ENCODE results near the gene ESD.
"Not testable (repeated sequence)": the region's sequence is repeated elsewhere in the genome, so short reads cannot be mapped to it uniquely, and the experiment has no call there.

The ESD gene

GRCh38 chr13:46771693-46772092, 25.3 kb downstream of the ESD start:
- Histone ChIP-seq H3K4me1 (ENCODE audit: control insufficient read depth, low read depth, low read length) (no peaks in the 10 kb centered on the region), H2BK120ac (ENCODE audit: low read depth, low read length) (no peak overlapping the region), H2BK15ac (replicated peaks; ENCODE audit: low read depth) (no peak overlapping the region), H3K36me3 (ENCODE audit: control insufficient read depth, insufficient read depth, low read length) (no peaks in the 10 kb centered on the region), H3K4me2 (ENCODE audit: low read length) (no peak overlapping the region), H3K4me3 (ENCODE audit: low read length) (no peak overlapping the region), H3K4ac (ENCODE audit: low read depth, low read length) (no peak overlapping the region), H2BK5ac (ENCODE audit: low read length) (no peak overlapping the region), H3K9ac (ENCODE audit: low read length) (no peak overlapping the region), H4K5ac (ENCODE audit: low read length) (no peak overlapping the region), H3K79me2 (ENCODE audit: control insufficient read depth, insufficient read depth, low read length) (no peaks in the 10 kb centered on the region), H3K23ac (ENCODE audit: low read length) (no peak overlapping the region), H2AK5ac (ENCODE audit: low read length) (no peak overlapping the region), H3K27ac (ENCODE audit: low read depth, low read length) (no peak overlapping the region), H3K18ac (ENCODE audit: low read length) (no peak overlapping the region), H3K79me1 (ENCODE audit: low read length) (no peaks in the 10 kb centered on the region), H3K56ac (ENCODE audit: low read length) (no peak overlapping the region), H4K8ac (ENCODE audit: low read depth, low read length) (no peak overlapping the region), H3K27me3 (ENCODE audit: insufficient read depth, low read length, poor library complexity) (no peaks in the 10 kb centered on the region)
- no peak for DNase-seq

- not testable (repeated sequence) for H3K4me1 ChIP-seq (ENCODE audit: control insufficient read depth, low read depth, low read length); H3K4ac ChIP-seq (ENCODE audit: low read depth, low read length); H2BK5ac ChIP-seq (ENCODE audit: low read length); H3K56ac ChIP-seq (ENCODE audit: low read length); H3K4me3 ChIP-seq (ENCODE audit: low read length); H3K27me3 ChIP-seq (ENCODE audit: insufficient read depth, low read length, poor library complexity); H3K9ac ChIP-seq (ENCODE audit: low read length); H3K79me2 ChIP-seq (ENCODE audit: control insufficient read depth, insufficient read depth, low read length); H2BK120ac ChIP-seq (ENCODE audit: low read depth, low read length); H2AK5ac ChIP-seq (ENCODE audit: low read length); H4K8ac ChIP-seq (ENCODE audit: low read depth, low read length); H3K36me3 ChIP-seq (ENCODE audit: control insufficient read depth, insufficient read depth, low read length); H2BK15ac ChIP-seq (replicated peaks; ENCODE audit: low read depth); H3K18ac ChIP-seq (ENCODE audit: low read length); H3K27ac ChIP-seq (ENCODE audit: low read depth, low read length); H3K4me2 ChIP-seq (ENCODE audit: low read length); H3K79me1 ChIP-seq (ENCODE audit: low read length); DNase-seq; H4K5ac ChIP-seq (ENCODE audit: low read length); H3K23ac ChIP-seq (ENCODE audit: low read length)
- no CpG with 5 or more reads among the region's 4 CpGs for WGBS (ENCODE audit: extremely low coverage, insufficient coverage, low lambda C conversion rate)
Measured at GRCh38 chr13:46769925-46770324, 27.0 kb downstream of the ESD start.

- no peak for DNase-seq
- Histone ChIP-seq H2BK5ac (ENCODE audit: low read length) (no peak overlapping the region), H3K79me1 (ENCODE audit: low read length) (no peaks in the 10 kb centered on the region), H3K4ac (ENCODE audit: low read depth, low read length) (no peak overlapping the region), H3K4me1 (ENCODE audit: control insufficient read depth, low read depth, low read length) (no peaks in the 10 kb centered on the region), H3K4me3 (ENCODE audit: low read length) (no peak overlapping the region), H4K5ac (ENCODE audit: low read length) (no peak overlapping the region), H3K36me3 (ENCODE audit: control insufficient read depth, insufficient read depth, low read length) (no peaks in the 10 kb centered on the region), H3K18ac (ENCODE audit: low read length) (no peak overlapping the region), H3K23ac (ENCODE audit: low read length) (no peak overlapping the region), H3K27me3 (ENCODE audit: insufficient read depth, low read length, poor library complexity) (no peaks in the 10 kb centered on the region), H3K79me2 (ENCODE audit: control insufficient read depth, insufficient read depth, low read length) (no peaks in the 10 kb centered on the region), H2BK15ac (replicated peaks; ENCODE audit: low read depth) (no peak overlapping the region), H3K9ac (ENCODE audit: low read length) (no peak overlapping the region), H2BK120ac (ENCODE audit: low read depth, low read length) (no peak overlapping the region), H2AK5ac (ENCODE audit: low read length) (no peak overlapping the region), H3K27ac (ENCODE audit: low read depth, low read length) (no peak overlapping the region), H4K8ac (ENCODE audit: low read depth, low read length) (no peak overlapping the region), H3K56ac (ENCODE audit: low read length) (no peak overlapping the region), H3K4me2 (ENCODE audit: low read length) (no peak overlapping the region)
- WGBS (ENCODE audit: extremely low coverage, insufficient coverage, low lambda C conversion rate), result no CpG with 5 or more reads among the region's 5 CpGs
Measured at GRCh38 chr13:46761866-46762265, 35.1 kb downstream of the ESD start.

- H2BK120ac ChIP-seq (ENCODE audit: low read depth, low read length), result no peak overlapping the region
Measured at GRCh38 chr13:46761174-46761573, 35.8 kb downstream of the ESD start.

GRCh38 chr13:46759846-46760245, 37.1 kb downstream of the ESD start:
- WGBS (ENCODE audit: extremely low coverage, insufficient coverage, low lambda C conversion rate), result no CpG with 5 or more reads among the region's 2 CpGs
- H3K27me3 ChIP-seq (ENCODE audit: insufficient read depth, low read length, poor library complexity), result no peaks in the 10 kb centered on the region

More at GRCh38 chr13:46761174-46761573, 35.8 kb downstream of the ESD start:
- H4K8ac ChIP-seq (ENCODE audit: low read depth, low read length), result no peak overlapping the region
- H3K79me2 ChIP-seq (ENCODE audit: control insufficient read depth, insufficient read depth, low read length), result no peaks in the 10 kb centered on the region
- no peak overlapping the region for H3K27ac ChIP-seq (ENCODE audit: low read depth, low read length)
- H3K27me3 ChIP-seq (ENCODE audit: insufficient read depth, low read length, poor library complexity), result no peaks in the 10 kb centered on the region
- H4K5ac ChIP-seq (ENCODE audit: low read length), result no peak overlapping the region
- H3K4me3 ChIP-seq (ENCODE audit: low read length), result no peak overlapping the region
- H2BK15ac ChIP-seq (replicated peaks; ENCODE audit: low read depth), result no peak overlapping the region
- H3K4ac ChIP-seq (ENCODE audit: low read depth, low read length), result no peak overlapping the region
- H3K36me3 ChIP-seq (ENCODE audit: control insufficient read depth, insufficient read depth, low read length), result no peaks in the 10 kb centered on the region
- H2BK5ac ChIP-seq (ENCODE audit: low read length), result no peak overlapping the region
- H3K56ac ChIP-seq (ENCODE audit: low read length), result no peak overlapping the region
- H3K23ac ChIP-seq (ENCODE audit: low read length), result no peak overlapping the region
- no peak overlapping the region for H3K18ac ChIP-seq (ENCODE audit: low read length)
- no peak overlapping the region for H2AK5ac ChIP-seq (ENCODE audit: low read length)
- H3K4me2 ChIP-seq (ENCODE audit: low read length), result no peak overlapping the region
- H3K9ac ChIP-seq (ENCODE audit: low read length), result no peak overlapping the region
- H3K79me1 ChIP-seq (ENCODE audit: low read length), result no peaks in the 10 kb centered on the region
- WGBS (ENCODE audit: extremely low coverage, insufficient coverage, low lambda C conversion rate), result no CpG with 5 or more reads among the region's 4 CpGs
- H3K4me1 ChIP-seq (ENCODE audit: control insufficient read depth, low read depth, low read length), result no peaks in the 10 kb centered on the region
- no peak for DNase-seq

GRCh38 chr13:46757640-46758039, 39.3 kb downstream of the ESD start:
- Histone ChIP-seq H3K4me1 (ENCODE audit: control insufficient read depth, low read depth, low read length) (no peaks in the 10 kb centered on the region), H4K5ac (ENCODE audit: low read length) (no peak overlapping the region), H3K4ac (ENCODE audit: low read depth, low read length) (no peak overlapping the region), H3K79me1 (ENCODE audit: low read length) (no peaks in the 10 kb centered on the region), H3K23ac (ENCODE audit: low read length) (no peak overlapping the region), H4K8ac (ENCODE audit: low read depth, low read length) (no peak overlapping the region), H2BK5ac (ENCODE audit: low read length) (no peak overlapping the region), H2BK120ac (ENCODE audit: low read depth, low read length) (no peak overlapping the region), H3K79me2 (ENCODE audit: control insufficient read depth, insufficient read depth, low read length) (no peaks in the 10 kb centered on the region), H3K27me3 (ENCODE audit: insufficient read depth, low read length, poor library complexity) (no peaks in the 10 kb centered on the region), H3K18ac (ENCODE audit: low read length) (no peak overlapping the region), H2AK5ac (ENCODE audit: low read length) (no peak overlapping the region), H3K56ac (ENCODE audit: low read length) (no peak overlapping the region), H3K27ac (ENCODE audit: low read depth, low read length) (no peak overlapping the region), H3K4me3 (ENCODE audit: low read length) (no peak overlapping the region), H3K9ac (ENCODE audit: low read length) (no peak overlapping the region), H2BK15ac (replicated peaks; ENCODE audit: low read depth) (no peak overlapping the region), H3K36me3 (ENCODE audit: control insufficient read depth, insufficient read depth, low read length) (no peaks in the 10 kb centered on the region), H3K4me2 (ENCODE audit: low read length) (no peak overlapping the region)
- no peak for DNase-seq
- WGBS (ENCODE audit: extremely low coverage, insufficient coverage, low lambda C conversion rate), result no CpG with 5 or more reads among the region's 3 CpGs

More at GRCh38 chr13:46759846-46760245, 37.1 kb downstream of the ESD start:
- no peak overlapping the region for H3K4me2 ChIP-seq (ENCODE audit: low read length)
- no peak overlapping the region for H2AK5ac ChIP-seq (ENCODE audit: low read length)
- H3K23ac ChIP-seq (ENCODE audit: low read length), result no peak overlapping the region
- no peak overlapping the region for H3K4ac ChIP-seq (ENCODE audit: low read depth, low read length)
- H4K8ac ChIP-seq (ENCODE audit: low read depth, low read length), result no peak overlapping the region
- no peaks in the 10 kb centered on the region for H3K36me3 ChIP-seq (ENCODE audit: control insufficient read depth, insufficient read depth, low read length)
- H3K4me1 ChIP-seq (ENCODE audit: control insufficient read depth, low read depth, low read length), result no peaks in the 10 kb centered on the region
- no peak overlapping the region for H2BK15ac ChIP-seq (replicated peaks; ENCODE audit: low read depth)
- H4K5ac ChIP-seq (ENCODE audit: low read length), result no peak overlapping the region
- no peaks in the 10 kb centered on the region for H3K79me2 ChIP-seq (ENCODE audit: control insufficient read depth, insufficient read depth, low read length)
- DNase-seq, result no peak
- H3K9ac ChIP-seq (ENCODE audit: low read length), result no peak overlapping the region
- H2BK5ac ChIP-seq (ENCODE audit: low read length), result no peak overlapping the region
- no peak overlapping the region for H3K4me3 ChIP-seq (ENCODE audit: low read length)
- peak overlapping the region; percentile 25 for H3K56ac ChIP-seq (ENCODE audit: low read length)
- no peaks in the 10 kb centered on the region for H3K79me1 ChIP-seq (ENCODE audit: low read length)
- no peak overlapping the region for H3K27ac ChIP-seq (ENCODE audit: low read depth, low read length)
- no peak overlapping the region for H2BK120ac ChIP-seq (ENCODE audit: low read depth, low read length)
- no peak overlapping the region for H3K18ac ChIP-seq (ENCODE audit: low read length)

Measured in mesendoderm (in vitro differentiated cells).